ENCODE data around the gene PTAFR. TPM values are rescaled to one million over a fixed set of nuclear protein-coding genes. Genes with fewer than 3 reads are reported as not detected.
A peak's percentile ranks its signal among the peaks of the same experiment; 100 is the strongest.

Gene PTAFR
- total RNA-seq, 6 experiments from 2014 or later = 0.90 to 5.2 (median 1.9) TPM

- Histone ChIP-seq H3K4me1 (no peaks in the 10 kb centered on the region), H3K4me3 (no peak overlapping the region), H3K27ac (no peak overlapping the region), H3K36me3 (no peaks in the 10 kb centered on the region), H3K27me3 (no peaks in the 10 kb centered on the region), H3K9me3 (no peaks in the 10 kb centered on the region)
- 43% methylated on average over 3 of the region's 5 CpGs for WGBS (ENCODE audit: insufficient coverage, low coverage, low lambda C conversion rate, missing lambda C conversion rate)
- DNase-seq (peak in 1 of 3 donors; percentile 29), ATAC-seq (peak in 1 of 4 donors; percentile 73)
- TF ChIP-seq CTCF (IDR thresholded peaks at IDR 0.05) (no peak), POLR2A (IDR thresholded peaks at IDR 0.05) (no peak)
- intact Hi-C loops (cut with DNase I) = loop anchor here (10.0 kb wide), 2 partner anchors 96 to 106 kb away; no protein-coding TSS in a partner anchor
These were observed 77.3 kb downstream of the PTAFR start for GRCh38 chr1:28099050-28099769.

Small RNA genes within 50 kb of the gene (small RNA-seq; reads per million reads assigned to genes)
- gene RNU6-176P = 0 reads per million in 2 experiments

Other genes starting within 250 kb of the PTAFR start
- gene SMPDL3B, start 241.7 kb downstream of the PTAFR start, total RNA-seq = 1 to 10 TPM in 1 of 6 experiments, under 1 TPM in 3, not detected in 2; 0.14 to 1.1 (median 0.49) TPM
- gene XKR8, start 216.7 kb downstream of the PTAFR start, total RNA-seq = 1 to 10 TPM; 5.5 to 8.7 (median 7.1) TPM
- gene EYA3, start 88.1 kb downstream of the PTAFR start, total RNA-seq = 10 to 100 TPM in 1 of 6 experiments, 1 to 10 TPM in 5; 6.6 to 10.2 (median 7.3) TPM
- 10 to 100 TPM; 22.2 to 34.4 (median 28.2) TPM for gene DNAJC8, start 56.3 kb upstream of the PTAFR start, total RNA-seq
- gene ATP5IF1, start 59.4 kb upstream of the PTAFR start, total RNA-seq = 100 to 1,000 TPM in 4 of 6 experiments, 10 to 100 TPM in 2; 86.7 to 315 (median 116) TPM
- 10 to 100 TPM in 4 of 6 experiments, 1 to 10 TPM in 2; 4.5 to 17.9 (median 14.0) TPM for gene SESN2, start 82.8 kb upstream of the PTAFR start, total RNA-seq
- gene MED18, start 152.3 kb upstream of the PTAFR start, total RNA-seq = 10 to 100 TPM in 4 of 6 experiments, 1 to 10 TPM in 2; 9.1 to 16.4 (median 11.8) TPM
- 10 to 100 TPM; 16.1 to 25.8 (median 23.3) TPM for gene PHACTR4, start 193.1 kb upstream of the PTAFR start, total RNA-seq

Data from right lobe of liver (tissue), 6 donors.